GM19043 (cell line): ENCODE results near the gene FGF9.

Experiments used
- ATAC-seq: cut with Tn5 transposase; IDR thresholded peaks from one replicate; pipeline ENCODE4 v1.9.1; 2021; ENCODE audit warnings: low read depth; ENCODE audit not compliant: unreplicated experiment

FGF9 gene

GRCh38 chr13:21673789-21674489, 3.1 kb downstream of the FGF9 start:
- ATAC-seq = peak; percentile 34

- ATAC-seq = no peak
Observed at GRCh38 chr13:21674490-21675009, 3.7 kb downstream of the FGF9 start.

GRCh38 chr13:21675095-21675991, 4.5 kb downstream of the FGF9 start:
- ATAC-seq = no peak

GRCh38 chr13:21676611-21677021, 5.7 kb downstream of the FGF9 start:
- no peak for ATAC-seq

- ATAC-seq = no peak
Observed at GRCh38 chr13:21677075-21677623, 6.3 kb downstream of the FGF9 start.

- no peak for ATAC-seq
Observed at GRCh38 chr13:21683034-21683733, 12.3 kb downstream of the FGF9 start.

- no peak for ATAC-seq
Observed at GRCh38 chr13:21684576-21684975, 13.7 kb downstream of the FGF9 start.

GRCh38 chr13:21685485-21686064, 14.7 kb downstream of the FGF9 start:
- no peak for ATAC-seq

GRCh38 chr13:21686751-21687391, 16.0 kb downstream of the FGF9 start:
- ATAC-seq = peak; percentile 94

GRCh38 chr13:21688056-21688455, 17.2 kb downstream of the FGF9 start:
- ATAC-seq = no peak

GRCh38 chr13:21689097-21689496, 18.2 kb downstream of the FGF9 start:
- no peak for ATAC-seq

- no peak for ATAC-seq
Observed at GRCh38 chr13:21690955-21691354, 20.1 kb downstream of the FGF9 start.

- no peak for ATAC-seq
Observed at GRCh38 chr13:21691500-21691899, 20.6 kb downstream of the FGF9 start.

- ATAC-seq = no peak
Observed at GRCh38 chr13:21691928-21692327, 21.1 kb downstream of the FGF9 start.

- no peak for ATAC-seq
Observed at GRCh38 chr13:21694831-21695230, 24.0 kb downstream of the FGF9 start.

GRCh38 chr13:21695546-21695945, 24.7 kb downstream of the FGF9 start:
- ATAC-seq = no peak

- ATAC-seq = no peak
Observed at GRCh38 chr13:21696865-21697448, 26.1 kb downstream of the FGF9 start.

GRCh38 chr13:21698817-21699679, 28.2 kb downstream of the FGF9 start:
- no peak for ATAC-seq

GRCh38 chr13:21701460-21701859, 30.6 kb downstream of the FGF9 start:
- ATAC-seq = no peak
